ENCODE measurements around the gene MTMR11.
"Not testable (repeated sequence)": the region's sequence is repeated elsewhere in the genome, so short reads cannot be mapped to it uniquely, and the experiment has no call there.

MTMR11 gene

DNA sequence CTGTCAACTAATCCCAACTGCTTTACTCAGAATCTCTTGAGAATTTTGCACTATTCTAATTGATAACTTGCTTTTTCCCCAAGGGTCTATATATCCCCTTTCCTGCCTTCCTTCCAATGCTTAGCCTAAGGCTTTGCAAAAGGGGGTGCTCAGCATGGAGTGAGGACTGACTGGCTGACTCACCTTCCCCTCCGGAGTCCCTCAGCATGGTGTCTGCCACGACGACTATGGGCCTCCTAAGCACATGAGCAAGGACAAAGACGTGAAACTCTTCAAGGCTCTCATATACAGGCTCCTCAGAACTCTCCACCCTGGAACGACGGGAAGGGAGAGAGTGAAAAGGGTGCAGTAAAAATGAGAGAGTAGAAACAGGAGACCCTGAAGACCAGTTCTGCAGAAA is 13.2 kb upstream of the MTMR11 start:
- no peak overlapping the region for H3K4me3 ChIP-seq (ENCODE audit: low read depth, low read length)
- TF ChIP-seq, protein P1, sequence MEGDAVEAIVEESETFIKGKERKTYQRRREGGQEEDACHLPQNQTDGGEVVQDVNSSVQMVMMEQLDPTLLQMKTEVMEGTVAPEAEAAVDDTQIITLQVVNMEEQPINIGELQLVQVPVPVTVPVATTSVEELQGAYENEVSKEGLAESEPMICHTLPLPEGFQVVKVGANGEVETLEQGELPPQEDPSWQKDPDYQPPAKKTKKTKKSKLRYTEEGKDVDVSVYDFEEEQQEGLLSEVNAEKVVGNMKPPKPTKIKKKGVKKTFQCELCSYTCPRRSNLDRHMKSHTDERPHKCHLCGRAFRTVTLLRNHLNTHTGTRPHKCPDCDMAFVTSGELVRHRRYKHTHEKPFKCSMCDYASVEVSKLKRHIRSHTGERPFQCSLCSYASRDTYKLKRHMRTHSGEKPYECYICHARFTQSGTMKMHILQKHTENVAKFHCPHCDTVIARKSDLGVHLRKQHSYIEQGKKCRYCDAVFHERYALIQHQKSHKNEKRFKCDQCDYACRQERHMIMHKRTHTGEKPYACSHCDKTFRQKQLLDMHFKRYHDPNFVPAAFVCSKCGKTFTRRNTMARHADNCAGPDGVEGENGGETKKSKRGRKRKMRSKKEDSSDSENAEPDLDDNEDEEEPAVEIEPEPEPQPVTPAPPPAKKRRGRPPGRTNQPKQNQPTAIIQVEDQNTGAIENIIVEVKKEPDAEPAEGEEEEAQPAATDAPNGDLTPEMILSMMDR (IDR thresholded peaks at IDR 0.05; ENCODE audit: low read depth, low read length, missing control alignments) = no peak
- DNase-seq (ENCODE audit: low read depth) = no peak

DNA sequence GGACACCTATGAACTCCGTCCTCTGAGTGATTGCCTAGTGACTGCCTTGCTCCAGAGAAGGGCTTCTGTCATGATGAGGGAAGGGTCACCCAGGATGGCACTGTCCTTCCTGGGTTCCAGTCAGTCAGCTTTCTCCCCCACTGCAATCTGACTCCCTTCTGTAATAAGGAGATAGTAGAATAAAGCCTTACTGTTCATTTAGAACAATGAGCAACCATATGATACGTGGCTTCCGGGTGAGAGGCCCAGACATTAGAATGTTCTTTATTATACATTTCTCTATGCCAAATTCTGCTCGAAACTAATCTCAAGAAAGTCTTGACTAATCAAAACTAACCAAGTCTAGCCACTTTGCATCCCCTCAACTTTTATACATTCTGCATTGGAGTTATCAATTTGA is 8.5 kb upstream of the MTMR11 start:
- H3K4me3 ChIP-seq (ENCODE audit: low read depth, low read length) = no peak overlapping the region
- TF ChIP-seq, protein P1 (IDR thresholded peaks at IDR 0.05; ENCODE audit: low read depth, low read length, missing control alignments) = no peak
- no peak for DNase-seq (ENCODE audit: low read depth)

DNA sequence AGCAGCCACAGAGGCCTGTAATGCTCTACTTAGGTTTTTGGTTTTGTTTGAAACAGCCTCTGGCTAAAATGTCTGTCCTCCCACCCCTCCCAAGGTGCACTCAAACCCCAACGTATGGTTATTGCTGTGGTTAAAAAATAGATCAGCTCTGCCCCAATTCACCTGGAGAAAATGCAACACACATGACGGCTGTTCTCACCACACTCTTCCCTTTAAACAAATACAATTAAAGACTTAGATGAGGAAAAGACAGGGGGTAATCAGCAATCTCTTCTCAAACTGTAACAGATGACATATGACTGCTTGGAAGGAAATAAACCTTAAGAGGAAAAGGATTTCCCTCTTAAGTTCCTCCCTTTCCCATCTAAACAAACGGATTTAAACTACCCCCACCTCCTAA is 6.2 kb upstream of the MTMR11 start:
- DNase-seq (ENCODE audit: low read depth) = no peak
- H3K4me3 ChIP-seq (ENCODE audit: low read depth, low read length) = no peak overlapping the region
- TF ChIP-seq, protein P1 (IDR thresholded peaks at IDR 0.05; ENCODE audit: low read depth, low read length, missing control alignments) = no peak

DNA sequence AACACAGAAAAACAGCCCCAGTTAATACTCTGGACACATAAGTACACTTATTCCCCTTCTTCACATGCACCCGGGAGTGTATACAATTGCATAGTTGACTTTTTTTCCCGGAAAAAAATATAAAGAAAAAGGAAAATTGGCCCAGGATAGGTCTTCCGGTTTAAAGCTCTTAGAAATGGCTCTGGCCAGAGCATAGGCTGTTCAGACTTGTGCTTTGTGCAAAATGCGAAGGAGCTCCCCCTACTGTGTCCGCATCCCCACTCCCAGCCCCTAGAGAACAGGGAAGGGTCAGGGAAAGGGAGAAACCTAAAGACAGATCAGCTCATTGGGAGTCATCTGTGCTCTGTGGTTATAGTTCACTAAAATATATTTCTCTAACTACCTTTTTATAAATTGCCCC is 5.5 kb upstream of the MTMR11 start:
- no peak for DNase-seq (ENCODE audit: low read depth)
- TF ChIP-seq, protein P1 (IDR thresholded peaks at IDR 0.05; ENCODE audit: low read depth, low read length, missing control alignments) = no peak
- H3K4me3 ChIP-seq (ENCODE audit: low read depth, low read length) = no peak overlapping the region

DNA sequence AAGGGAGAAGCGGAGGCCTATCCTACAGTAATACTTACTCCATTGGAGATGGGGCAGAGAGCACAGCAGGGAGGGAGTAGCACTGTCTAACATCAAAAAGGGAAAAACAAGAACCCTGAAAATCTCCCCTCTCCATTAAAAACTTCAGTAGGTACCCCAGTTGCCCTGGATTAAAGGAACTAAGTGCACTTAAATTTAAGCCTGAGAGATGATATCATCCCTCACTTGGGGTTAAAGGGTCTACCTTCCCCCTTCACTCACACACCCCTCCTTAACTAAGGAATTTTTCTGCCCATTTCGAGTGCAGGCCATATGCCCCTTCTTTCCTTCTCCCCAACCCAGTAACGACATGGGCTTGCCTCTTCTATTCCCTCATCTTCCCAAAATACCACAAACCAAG is 3.7 kb upstream of the MTMR11 start:
- TF ChIP-seq, protein P1 (IDR thresholded peaks at IDR 0.05; ENCODE audit: low read depth, low read length, missing control alignments) = no peak
- no peak for DNase-seq (ENCODE audit: low read depth)

DNA sequence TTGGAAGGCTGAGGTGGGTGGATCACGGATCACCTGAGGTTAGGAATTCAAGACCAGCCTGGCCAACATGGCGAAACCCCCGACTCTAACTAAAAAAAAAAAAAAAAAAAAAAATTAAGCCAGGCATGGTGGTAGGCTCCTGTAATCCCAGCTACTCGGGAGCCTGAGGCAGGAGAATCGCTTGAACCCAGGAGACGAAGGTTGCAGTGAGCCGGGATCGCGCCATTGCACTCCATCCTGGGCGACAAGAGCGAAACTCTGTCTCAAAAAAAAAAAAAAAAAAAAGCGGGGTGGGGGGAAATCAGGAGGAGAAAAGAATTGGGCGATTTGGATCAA is 2.0 kb upstream of the MTMR11 start:
- DNase-seq (ENCODE audit: low read depth); H3K4me3 ChIP-seq (ENCODE audit: low read depth, low read length): not testable (repeated sequence)

More for the DNA sequence above, 3.7 kb upstream of the MTMR11 start:
- no peak overlapping the region for H3K4me3 ChIP-seq (ENCODE audit: low read depth, low read length)

DNA sequence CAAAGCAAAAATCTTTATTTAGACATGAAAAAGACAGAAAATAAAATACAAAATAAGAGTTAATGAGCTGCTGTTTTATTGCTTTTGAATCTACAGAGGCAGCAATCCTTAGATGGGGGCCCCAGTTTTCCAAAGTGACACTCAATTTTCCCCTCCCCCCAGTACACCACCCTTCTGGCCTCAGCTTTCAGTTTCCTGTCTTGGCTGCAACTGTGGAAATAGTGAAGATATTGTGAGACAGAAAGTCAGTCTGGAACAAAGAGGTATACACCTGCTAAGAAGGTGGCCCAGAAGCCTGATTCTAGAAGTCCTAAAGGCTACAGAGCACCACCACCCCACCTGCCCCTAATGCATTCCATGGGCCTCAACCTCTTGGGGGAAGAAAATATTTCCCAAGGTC is 1.1 kb upstream of the MTMR11 start:
- TF ChIP-seq, protein P1 (IDR thresholded peaks at IDR 0.05; ENCODE audit: low read depth, low read length, missing control alignments) = no peak
- no peak overlapping the region for H3K4me3 ChIP-seq (ENCODE audit: low read depth, low read length)
- no peak for DNase-seq (ENCODE audit: low read depth)
